Activated naive CD4-positive, alpha-beta T cell treated with anti-CD3 and anti-CD28 coated beads, Interleukin-2, amount 10 ng/mL, durations not matched to agents 7 days and 5 days (primary cell): Measurements from ENCODE around the gene KCNIP2.
A peak's percentile ranks its signal among the peaks of the same experiment; 100 is the strongest.

ENCODE experiments used
- CTCF ChIA-PET: fragments of 350-600 bp; sonication (Branson Sonifier 250); formaldehyde crosslinking; loops from one replicate; lab custom pipeline; 2021; ENCODE audit warnings: antibody characterized with exemption; lab: Charles Lee
- DNase-seq: peaks from one replicate; pipeline ENCODE4 v3.0.0-alpha.2; 2020
- H3K27ac Mint-ChIP-seq: one replicate; pipeline ENCODE4 v1.8.0; 2021; ENCODE audit warnings: mild to moderate bottlenecking, moderate library complexity, mixed read lengths
- H3K27me3 Mint-ChIP-seq: one replicate; pipeline ENCODE4 v1.8.0; 2021; ENCODE audit warnings: mild to moderate bottlenecking, mixed read lengths
- H3K36me3 Mint-ChIP-seq: one replicate; pipeline ENCODE4 v1.8.0; 2021; ENCODE audit warnings: mixed read lengths
- H3K4me1 Mint-ChIP-seq: one replicate; pipeline ENCODE4 v1.8.0; 2021; ENCODE audit warnings: mixed read lengths
- H3K4me3 Mint-ChIP-seq: one replicate; pipeline ENCODE4 v1.8.0; 2021; ENCODE audit warnings: mild to moderate bottlenecking, moderate library complexity, mixed read lengths
- H3K9me3 Mint-ChIP-seq: one replicate; pipeline ENCODE4 v1.8.0; 2021; ENCODE audit warnings: mixed read lengths

The KCNIP2 gene

GRCh38 chr10:101780818-101781654, 62.6 kb downstream of the KCNIP2 start:
- peaks cover 39% of the 10 kb centered on the region for H3K27me3 Mint-ChIP-seq
- DNase-seq: peak; percentile 80
- no peak overlapping the region for H3K4me3 Mint-ChIP-seq
- H3K36me3 Mint-ChIP-seq: peaks cover 26% of the 10 kb centered on the region
- H3K27ac Mint-ChIP-seq: no peak overlapping the region
- H3K4me1 Mint-ChIP-seq: peaks cover 69% of the 10 kb centered on the region
- CTCF ChIA-PET: interaction anchor here (0.6 to 7.3 kb wide), 32 partner anchors 8 to 568 kb away, joined by 3 to 192 read pairs (median 5); partner anchors contain the start of genes DPCD, OGA and POLL
- H3K9me3 Mint-ChIP-seq: no peaks in the 10 kb centered on the region

GRCh38 chr10:101780187-101780817, 63.3 kb downstream of the KCNIP2 start:
- Mint-ChIP-seq H3K27ac (no peak overlapping the region), H3K4me3 (peak overlapping the region; percentile 66), H3K9me3 (no peaks in the 10 kb centered on the region), H3K36me3 (peaks cover 19% of the 10 kb centered on the region), H3K27me3 (peaks cover 43% of the 10 kb centered on the region), H3K4me1 (peaks cover 66% of the 10 kb centered on the region)
- CTCF ChIA-PET: interaction anchor here (0.6 to 7.3 kb wide), 14 partner anchors 8 to 568 kb away, joined by 3 to 192 read pairs (median 5); no protein-coding TSS in a partner anchor
- no peak for DNase-seq

DNA sequence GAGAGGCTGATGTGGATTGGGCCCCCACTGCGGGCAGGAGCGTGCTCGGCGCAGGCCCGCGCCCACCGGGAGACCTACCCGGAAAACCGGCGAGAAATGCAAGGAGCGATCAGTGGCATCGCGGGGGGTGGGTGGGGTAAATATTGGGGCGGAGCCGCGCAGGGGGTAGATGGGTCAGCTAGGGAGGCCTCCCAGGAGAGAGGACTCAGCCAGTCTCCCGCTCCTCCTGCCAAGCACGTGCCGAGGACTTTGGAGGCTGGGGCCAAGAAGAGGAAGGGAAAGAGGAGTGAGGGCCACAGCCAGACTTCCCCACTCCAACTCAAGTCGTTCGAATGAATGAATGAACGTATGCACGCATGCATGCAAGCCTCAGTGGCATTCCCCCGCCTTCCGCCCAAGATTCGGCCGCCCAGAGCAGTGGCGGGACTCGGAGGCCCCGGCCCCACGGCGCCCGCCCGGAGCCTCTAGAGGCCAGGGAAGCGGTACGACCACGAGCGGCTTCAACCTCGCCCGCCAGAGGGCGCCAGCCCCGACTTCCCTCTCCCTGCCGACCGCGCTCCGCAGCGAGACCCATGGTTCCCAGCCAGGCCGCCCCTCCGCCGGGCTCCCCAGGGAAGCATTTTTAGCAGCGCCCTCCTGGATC, 63.9 kb downstream of the KCNIP2 start:
- peaks cover 61% of the 10 kb centered on the region for H3K4me1 Mint-ChIP-seq
- H3K27me3 Mint-ChIP-seq: peaks cover 49% of the 10 kb centered on the region
- peak overlapping the region; percentile 66 for H3K4me3 Mint-ChIP-seq
- peak overlapping the region; percentile 19 for H3K27ac Mint-ChIP-seq
- DNase-seq: peak; percentile 88
- CTCF ChIA-PET: interaction anchor here (0.6 to 7.3 kb wide), 7 partner anchors 7 to 567 kb away, joined by 3 to 192 read pairs (median 4); no protein-coding TSS in a partner anchor
- H3K36me3 Mint-ChIP-seq: peaks cover 12% of the 10 kb centered on the region
- no peaks in the 10 kb centered on the region for H3K9me3 Mint-ChIP-seq

GRCh38 chr10:101778781-101779543, 64.6 kb downstream of the KCNIP2 start:
- peak overlapping the region; percentile 66 for H3K4me3 Mint-ChIP-seq
- CTCF ChIA-PET: interaction anchor here (0.7 to 7.3 kb wide), 4 partner anchors 10 to 208 kb away, joined by 3 to 192 read pairs (median 4); no protein-coding TSS in a partner anchor
- H3K27ac Mint-ChIP-seq: no peak overlapping the region
- peaks cover 7% of the 10 kb centered on the region for H3K36me3 Mint-ChIP-seq
- H3K4me1 Mint-ChIP-seq: peaks cover 57% of the 10 kb centered on the region
- DNase-seq: peak; percentile 41
- H3K9me3 Mint-ChIP-seq: no peaks in the 10 kb centered on the region
- H3K27me3 Mint-ChIP-seq: peaks cover 56% of the 10 kb centered on the region

- Mint-ChIP-seq H3K27ac (no peak overlapping the region), H3K36me3 (peaks cover 6% of the 10 kb centered on the region), H3K27me3 (peaks cover 63% of the 10 kb centered on the region), H3K4me3 (peak overlapping the region; percentile 66), H3K9me3 (no peaks in the 10 kb centered on the region), H3K4me1 (peaks cover 53% of the 10 kb centered on the region)
- CTCF ChIA-PET: interaction anchor here (7.3 kb wide), 1 partner anchor 174 kb away, joined by 192 read pairs; no protein-coding TSS in a partner anchor
- no peak for DNase-seq
Observed at GRCh38 chr10:101778151-101778780, 65.3 kb downstream of the KCNIP2 start.

DNA sequence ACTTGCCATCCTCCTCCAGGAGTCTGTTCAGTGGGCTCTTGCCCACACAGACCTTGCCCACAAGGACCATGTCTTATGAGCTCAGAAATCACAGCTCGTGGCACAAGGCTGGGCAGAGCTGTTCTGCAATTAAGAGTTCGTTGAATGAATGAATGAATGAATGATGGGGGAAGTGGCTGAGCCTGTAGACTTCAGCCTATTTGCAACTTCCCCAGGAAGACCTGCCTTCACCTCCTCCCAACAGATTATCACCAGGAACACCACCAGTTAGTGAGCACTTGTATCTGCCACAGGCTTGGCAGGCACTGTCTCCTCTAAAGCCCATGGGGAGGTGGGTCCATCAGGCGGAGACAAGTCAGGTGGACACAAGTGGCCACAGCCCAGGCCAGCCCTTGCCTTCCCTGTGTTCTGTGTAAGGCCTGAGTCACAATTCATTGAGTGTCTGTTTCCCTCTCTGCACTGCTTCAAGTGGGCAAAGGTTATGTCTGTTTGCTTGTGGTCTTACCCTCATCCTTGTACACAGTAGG, 65.9 kb downstream of the KCNIP2 start:
- no peaks in the 10 kb centered on the region for H3K9me3 Mint-ChIP-seq
- no peak for DNase-seq
- H3K4me3 Mint-ChIP-seq: no peak overlapping the region
- peaks cover 48% of the 10 kb centered on the region for H3K4me1 Mint-ChIP-seq
- peaks cover 69% of the 10 kb centered on the region for H3K27me3 Mint-ChIP-seq
- CTCF ChIA-PET: no interaction called here
- H3K27ac Mint-ChIP-seq: no peak overlapping the region
- H3K36me3 Mint-ChIP-seq: peaks cover 3% of the 10 kb centered on the region

DNA sequence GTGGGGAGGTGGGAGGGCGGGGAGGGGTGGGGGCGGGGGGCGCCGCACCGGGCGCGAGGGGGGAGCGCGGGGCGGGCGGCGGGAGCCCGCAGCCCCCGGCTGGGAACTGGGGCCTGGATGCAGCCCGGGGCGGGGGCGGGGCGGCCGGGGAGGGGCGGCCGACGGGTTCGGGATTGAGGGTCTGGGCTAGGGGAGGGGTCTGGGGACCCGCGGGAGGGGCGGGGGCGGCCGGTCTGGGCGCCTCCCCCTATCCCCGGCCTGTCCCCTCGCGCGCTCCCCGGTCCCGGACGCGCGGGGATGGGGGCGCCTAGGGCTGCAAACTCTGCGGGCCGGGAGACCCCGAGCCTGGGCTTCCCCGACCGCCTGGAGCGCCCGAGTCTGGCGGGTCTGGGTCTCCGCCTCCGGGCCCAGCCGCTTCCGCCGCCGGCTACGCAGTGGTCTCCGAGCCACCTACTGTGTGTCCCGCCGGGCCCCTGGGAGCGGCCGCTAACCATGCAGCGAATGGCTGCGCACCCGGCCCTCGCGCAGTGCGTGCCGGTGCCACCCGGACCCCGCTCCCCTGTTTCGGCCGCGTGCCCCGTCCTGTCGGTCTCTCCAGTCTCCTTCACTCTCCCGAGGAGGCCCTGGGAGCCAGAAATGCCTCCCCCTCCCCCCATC, 67.3 kb downstream of the KCNIP2 start:
- CTCF ChIA-PET: no interaction called here
- Mint-ChIP-seq H3K9me3 (no peaks in the 10 kb centered on the region), H3K4me3 (no peak overlapping the region), H3K27ac (no peak overlapping the region), H3K36me3 (peaks cover 3% of the 10 kb centered on the region), H3K27me3 (peaks cover 83% of the 10 kb centered on the region), H3K4me1 (peaks cover 34% of the 10 kb centered on the region)
- no peak for DNase-seq
